HepG2 (cell line): Measurements from ENCODE around the gene MADCAM1. TPM values are rescaled to one million over a fixed set of nuclear protein-coding genes. Genes with fewer than 3 reads are reported as not detected.

Experiments
- ARHGAP35 ChIP-seq: sonication (generic); formaldehyde crosslinking; IDR thresholded peaks from 2 replicates; pipeline ENCODE4 v1.9.0; 2022; ENCODE audit warnings: mild to moderate bottlenecking, inconsistent platforms, moderate library complexity, missing genetic modification reagents, borderline replicate concordance
- ELF1 ChIP-seq: sonication (generic); formaldehyde crosslinking; IDR thresholded peaks from 2 replicates; pipeline ENCODE4 v1.4.0; 2020; ENCODE audit warnings: missing genetic modification reagents
- HMG20B ChIP-seq: conservative IDR thresholded peaks from 2 replicates; pipeline ENCODE4 v1.6.1; 2016; ENCODE audit warnings: missing genetic modification reagents, missing compliant biosample characterization
- HOXA3 ChIP-seq: sonication (generic); formaldehyde crosslinking; IDR thresholded peaks from 2 replicates; pipeline ENCODE4 v1.5.0; 2020; ENCODE audit warnings: missing genetic modification reagents
- KDM5B ChIP-seq: sonication (generic); formaldehyde crosslinking; IDR thresholded peaks from 2 replicates; pipeline ENCODE4 v1.4.0; 2020; ENCODE audit warnings: missing genetic modification reagents, mild to moderate bottlenecking, borderline replicate concordance
- MEF2D ChIP-seq: sonication (generic); formaldehyde crosslinking; IDR thresholded peaks from 2 replicates; pipeline ENCODE4 v1.5.1; 2020; ENCODE audit warnings: mild to moderate bottlenecking, missing genetic modification reagents
- POLR2A ChIP-seq, 2 experiments: IDR thresholded peaks; 2 replicates each; pipeline ENCODE4 v1.6.1; 2011; ENCODE audit warnings: low read depth in 2 of 2, low read length in 2 of 2, mild to moderate bottlenecking in 1 of 2, moderate library complexity in 1 of 2; ENCODE audit not compliant: insufficient read depth in 1 of 2
- RXRA ChIP-seq: sonication (generic); formaldehyde crosslinking; IDR thresholded peaks from 2 replicates; pipeline ENCODE4 v1.5.1; 2020; ENCODE audit warnings: missing genetic modification reagents
- SAP130 ChIP-seq: IDR thresholded peaks from 2 replicates; pipeline ENCODE4 v1.6.1; 2016; ENCODE audit warnings: low read depth
- ZBTB20 ChIP-seq: sonication (generic); formaldehyde crosslinking; IDR thresholded peaks from 2 replicates; pipeline ENCODE4 v1.8.1; 2023; ENCODE audit warnings: missing genetic modification reagents, low read depth, mild to moderate bottlenecking, borderline replicate concordance
- ZBTB38 ChIP-seq: sonication (generic); formaldehyde crosslinking; IDR thresholded peaks from 2 replicates; pipeline ENCODE4 v1.5.1; 2020; ENCODE audit warnings: mild to moderate bottlenecking, missing genetic modification reagents
- ZFAT ChIP-seq: sonication (generic); formaldehyde crosslinking; conservative IDR thresholded peaks from 2 replicates; pipeline ENCODE4 v1.8.1; 2023; ENCODE audit warnings: missing genetic modification reagents, inconsistent platforms
- ZNF292 ChIP-seq: sonication (generic); formaldehyde crosslinking; IDR thresholded peaks from 2 replicates; pipeline ENCODE4 v1.8.1; 2022; ENCODE audit warnings: mild to moderate bottlenecking, low read depth, missing genetic modification reagents, borderline replicate concordance
- ZNF335 ChIP-seq: sonication (generic); formaldehyde crosslinking; IDR thresholded peaks from 2 replicates; pipeline ENCODE4 v1.4.0; 2020; ENCODE audit warnings: missing genetic modification reagents
- ZNF510 ChIP-seq: sonication (generic); formaldehyde crosslinking; IDR thresholded peaks from 2 replicates; pipeline ENCODE4 v1.4.0; 2020; ENCODE audit warnings: low read depth, mild to moderate bottlenecking, missing genetic modification reagents
- ZNF543 ChIP-seq: sonication (generic); formaldehyde crosslinking; IDR thresholded peaks from 2 replicates; pipeline ENCODE4 v1.4.0; 2020; ENCODE audit warnings: mild to moderate bottlenecking, missing genetic modification reagents
- ZNF616 ChIP-seq: sonication (generic); formaldehyde crosslinking; IDR thresholded peaks from 2 replicates; pipeline ENCODE4 v1.5.0; 2020; ENCODE audit warnings: low read depth, mild to moderate bottlenecking, missing genetic modification reagents
- polyA plus RNA-seq, 8 experiments: library from polyadenylated mRNA; depleted of rRNA in 3 of 8; stranded (reverse) in 7 of 8; unstranded in 1 of 8; fragments of >200 nt; fragmentation: Illumina TruSeq in 4 of 8; extraction: Trizol in 4 of 8; gene quantifications; 2 replicates each; pipeline versions ENCODE4 v1.2.1 to v1.2.3, GENCODE V29; 2011 to 2016; ENCODE audit warnings: low read depth in 4 of 8, missing spikeins in 1 of 8, mixed read lengths in 1 of 8; ENCODE audit not compliant: insufficient read depth in 1 of 8
- total RNA-seq, 5 experiments: library from RNA; depleted of rRNA; stranded (reverse); fragments of >200 nt; fragmentation: Illumina TruSeq; extraction: Trizol; gene quantifications; 2 replicates each; pipeline ENCODE4 v1.2.3, GENCODE V29; 2016; ENCODE audit warnings: low read depth in 1 of 5
- TF ChIP-seq, protein P1 (sequence below): fragments of 450-650 bp; IDR thresholded peaks from 2 replicates; pipeline ENCODE4 v1.6.1; 2017
- TF ChIP-seq, protein P2 (sequence below): IDR thresholded peaks from 2 replicates; pipeline ENCODE4 v1.6.1; 2018; ENCODE audit warnings: missing genetic modification reagents, mild to moderate bottlenecking, missing compliant biosample characterization
- TF ChIP-seq, protein P3 (sequence below), 2 experiments: sonication (generic) in 1 of 2; formaldehyde crosslinking in 1 of 2; IDR thresholded peaks; 2 replicates each; pipeline versions ENCODE4 v1.4.0 to v1.6.1; 2018 to 2020; ENCODE audit warnings: missing genetic modification reagents in 2 of 2, borderline replicate concordance in 1 of 2, low read depth in 1 of 2, mild to moderate bottlenecking in 1 of 2, missing biosample characterization in 1 of 2
- TF ChIP-seq, protein P4 (sequence below): sonication (generic); formaldehyde crosslinking; IDR thresholded peaks from 2 replicates; pipeline ENCODE4 v1.4.0; 2020; ENCODE audit warnings: missing genetic modification reagents, mild to moderate bottlenecking, borderline replicate concordance

MADCAM1 gene
- total and polyA plus RNA-seq, 2 of the 13 experiments (the other 11 are each of a cell fraction or from before 2014, with no cell fraction given) = 0.29 to 0.33 TPM

DNA sequence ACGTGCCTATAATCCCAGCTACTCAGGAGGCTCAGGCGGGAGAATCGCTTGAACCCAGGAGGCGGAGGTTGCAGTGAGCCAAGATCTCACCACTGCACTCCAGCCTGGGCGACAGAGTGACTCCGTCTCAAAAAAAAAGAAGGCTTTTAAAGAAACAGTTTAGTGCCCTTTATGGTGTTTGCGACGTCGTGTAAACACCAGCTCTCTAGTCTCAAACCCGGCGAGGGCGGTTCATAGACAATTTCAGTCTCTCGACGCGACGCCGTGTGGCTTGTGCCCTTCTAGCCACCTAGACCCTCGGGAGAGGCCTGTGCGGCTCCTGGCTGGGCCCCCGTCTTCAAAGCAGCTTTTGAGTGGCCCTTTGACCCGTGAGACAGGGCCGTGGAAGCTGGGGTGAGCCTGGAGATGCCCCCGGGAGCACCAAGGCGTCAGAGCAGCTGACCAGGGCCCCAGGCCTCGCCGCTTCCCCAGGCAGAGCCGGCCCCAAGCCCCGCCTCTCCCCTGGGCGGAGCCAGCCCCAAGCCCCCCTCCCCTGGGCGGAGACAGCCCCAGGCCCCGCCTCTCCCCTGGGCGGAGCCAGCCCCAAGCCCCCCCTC is 5.0 kb upstream of the MADCAM1 start (continued):
- TF ChIP-seq, protein P1, sequence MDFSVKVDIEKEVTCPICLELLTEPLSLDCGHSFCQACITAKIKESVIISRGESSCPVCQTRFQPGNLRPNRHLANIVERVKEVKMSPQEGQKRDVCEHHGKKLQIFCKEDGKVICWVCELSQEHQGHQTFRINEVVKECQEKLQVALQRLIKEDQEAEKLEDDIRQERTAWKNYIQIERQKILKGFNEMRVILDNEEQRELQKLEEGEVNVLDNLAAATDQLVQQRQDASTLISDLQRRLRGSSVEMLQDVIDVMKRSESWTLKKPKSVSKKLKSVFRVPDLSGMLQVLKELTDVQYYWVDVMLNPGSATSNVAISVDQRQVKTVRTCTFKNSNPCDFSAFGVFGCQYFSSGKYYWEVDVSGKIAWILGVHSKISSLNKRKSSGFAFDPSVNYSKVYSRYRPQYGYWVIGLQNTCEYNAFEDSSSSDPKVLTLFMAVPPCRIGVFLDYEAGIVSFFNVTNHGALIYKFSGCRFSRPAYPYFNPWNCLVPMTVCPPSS = no peak
- TF ChIP-seq ZFAT (CRISPR knock-in tag) (no peak), ZNF510 (peak; percentile 42; the same call in 1 of the 2 replicates), SAP130 (CRISPR knock-in tag) (peak; percentile 64), HOXA3 (CRISPR knock-in tag) (0 out of 2 replicates have a peak, but pooled peaks have one; percentile 43), ELF1 (CRISPR knock-in tag) (0 out of 2 replicates have a peak, but pooled peaks have one; percentile 20), RXRA (CRISPR knock-in tag) (peak; percentile 63), POLR2A (IDR thresholded peaks at IDR 0.05; ENCODE audit: insufficient read depth in 1 of 2, low read depth in 2 of 2, low read length in 2 of 2) (peak; percentile 43 to 74; a peak in 3 of 4 replicates), ARHGAP35 (CRISPR knock-in tag) (peak; percentile 46; the same call in 1 of the 2 replicates), ZNF616 (CRISPR knock-in tag) (no peak), ZBTB20 (CRISPR knock-in tag) (0 out of 2 replicates have a peak, but pooled peaks have one; percentile 40), MEF2D (CRISPR knock-in tag) (no peak), ZBTB38 (CRISPR knock-in tag) (peak; percentile 96), HMG20B (CRISPR knock-in tag) (0 out of 2 replicates have a peak, but pooled peaks have one; percentile 27), ZNF543 (CRISPR knock-in tag) (0 out of 2 replicates have a peak, but pooled peaks have one; percentile 44), ZNF292 (CRISPR knock-in tag) (no peak), ZNF335 (CRISPR knock-in tag) (peak; percentile 48; the same call in 1 of the 2 replicates), KDM5B (peak; percentile 57; the same call in 1 of the 2 replicates)
- TF ChIP-seq, protein P2, sequence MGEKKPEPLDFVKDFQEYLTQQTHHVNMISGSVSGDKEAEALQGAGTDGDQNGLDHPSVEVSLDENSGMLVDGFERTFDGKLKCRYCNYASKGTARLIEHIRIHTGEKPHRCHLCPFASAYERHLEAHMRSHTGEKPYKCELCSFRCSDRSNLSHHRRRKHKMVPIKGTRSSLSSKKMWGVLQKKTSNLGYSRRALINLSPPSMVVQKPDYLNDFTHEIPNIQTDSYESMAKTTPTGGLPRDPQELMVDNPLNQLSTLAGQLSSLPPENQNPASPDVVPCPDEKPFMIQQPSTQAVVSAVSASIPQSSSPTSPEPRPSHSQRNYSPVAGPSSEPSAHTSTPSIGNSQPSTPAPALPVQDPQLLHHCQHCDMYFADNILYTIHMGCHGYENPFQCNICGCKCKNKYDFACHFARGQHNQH (CRISPR knock-in tag) = no peak; the same call in 1 of the 2 replicates
- TF ChIP-seq, protein P3, sequence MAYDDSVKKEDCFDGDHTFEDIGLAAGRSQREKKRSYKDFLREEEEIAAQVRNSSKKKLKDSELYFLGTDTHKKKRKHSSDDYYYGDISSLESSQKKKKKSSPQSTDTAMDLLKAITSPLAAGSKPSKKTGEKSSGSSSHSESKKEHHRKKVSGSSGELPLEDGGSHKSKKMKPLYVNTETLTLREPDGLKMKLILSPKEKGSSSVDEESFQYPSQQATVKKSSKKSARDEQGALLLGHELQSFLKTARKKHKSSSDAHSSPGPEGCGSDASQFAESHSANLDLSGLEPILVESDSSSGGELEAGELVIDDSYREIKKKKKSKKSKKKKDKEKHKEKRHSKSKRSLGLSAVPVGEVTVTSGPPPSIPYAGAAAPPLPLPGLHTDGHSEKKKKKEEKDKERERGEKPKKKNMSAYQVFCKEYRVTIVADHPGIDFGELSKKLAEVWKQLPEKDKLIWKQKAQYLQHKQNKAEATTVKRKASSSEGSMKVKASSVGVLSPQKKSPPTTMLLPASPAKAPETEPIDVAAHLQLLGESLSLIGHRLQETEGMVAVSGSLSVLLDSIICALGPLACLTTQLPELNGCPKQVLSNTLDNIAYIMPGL (CRISPR knock-in tag; IDR thresholded peaks at IDR 0.05; ENCODE audit: borderline replicate concordance in 1 of 2, low read depth in 1 of 2) = peak; percentile 36 to 70; a peak in 2 of 4 replicates
- TF ChIP-seq, protein P4, sequence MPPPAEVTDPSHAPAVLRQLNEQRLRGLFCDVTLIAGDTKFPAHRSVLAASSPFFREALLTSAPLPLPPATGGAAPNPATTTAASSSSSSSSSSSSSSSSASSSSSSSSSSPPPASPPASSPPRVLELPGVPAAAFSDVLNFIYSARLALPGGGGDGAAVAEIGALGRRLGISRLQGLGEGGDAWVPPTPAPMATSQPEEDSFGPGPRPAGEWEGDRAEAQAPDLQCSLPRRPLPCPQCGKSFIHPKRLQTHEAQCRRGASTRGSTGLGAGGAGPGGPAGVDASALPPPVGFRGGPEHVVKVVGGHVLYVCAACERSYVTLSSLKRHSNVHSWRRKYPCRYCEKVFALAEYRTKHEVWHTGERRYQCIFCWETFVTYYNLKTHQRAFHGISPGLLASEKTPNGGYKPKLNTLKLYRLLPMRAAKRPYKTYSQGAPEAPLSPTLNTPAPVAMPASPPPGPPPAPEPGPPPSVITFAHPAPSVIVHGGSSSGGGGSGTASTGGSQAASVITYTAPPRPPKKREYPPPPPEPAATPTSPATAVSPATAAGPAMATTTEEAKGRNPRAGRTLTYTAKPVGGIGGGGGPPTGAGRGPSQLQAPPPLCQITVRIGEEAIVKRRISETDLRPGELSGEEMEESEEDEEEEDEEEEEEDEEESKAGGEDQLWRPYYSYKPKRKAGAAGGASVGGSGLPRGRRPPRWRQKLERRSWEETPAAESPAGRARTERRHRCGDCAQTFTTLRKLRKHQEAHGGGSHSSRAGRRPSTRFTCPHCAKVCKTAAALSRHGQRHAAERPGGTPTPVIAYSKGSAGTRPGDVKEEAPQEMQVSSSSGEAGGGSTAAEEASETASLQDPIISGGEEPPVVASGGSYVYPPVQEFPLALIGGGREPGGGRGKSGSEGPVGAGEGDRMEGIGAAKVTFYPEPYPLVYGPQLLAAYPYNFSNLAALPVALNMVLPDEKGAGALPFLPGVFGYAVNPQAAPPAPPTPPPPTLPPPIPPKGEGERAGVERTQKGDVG (CRISPR knock-in tag) = no peak; the same call in 1 of the 2 replicates
